GM21619 (cell line): Measurements from ENCODE around the gene MICAL2.
A peak's percentile ranks its signal among the peaks of the same experiment; 100 is the strongest.

Experiments
- ATAC-seq: cut with Tn5 transposase; IDR thresholded peaks from one replicate; pipeline ENCODE4 v1.9.1; 2021; ENCODE audit not compliant: unreplicated experiment

MICAL2 gene

GRCh38 chr11:12094872-12095800 lies 15.3 kb upstream of the MICAL2 start:
- no peak for ATAC-seq

GRCh38 chr11:12097219-12097618 lies 13.2 kb upstream of the MICAL2 start:
- no peak for ATAC-seq

- ATAC-seq = no peak
These were observed 11.8 kb upstream of the MICAL2 start for GRCh38 chr11:12098601-12099000.

- no peak for ATAC-seq
These were observed 11.1 kb upstream of the MICAL2 start for GRCh38 chr11:12099132-12099873.

DNA sequence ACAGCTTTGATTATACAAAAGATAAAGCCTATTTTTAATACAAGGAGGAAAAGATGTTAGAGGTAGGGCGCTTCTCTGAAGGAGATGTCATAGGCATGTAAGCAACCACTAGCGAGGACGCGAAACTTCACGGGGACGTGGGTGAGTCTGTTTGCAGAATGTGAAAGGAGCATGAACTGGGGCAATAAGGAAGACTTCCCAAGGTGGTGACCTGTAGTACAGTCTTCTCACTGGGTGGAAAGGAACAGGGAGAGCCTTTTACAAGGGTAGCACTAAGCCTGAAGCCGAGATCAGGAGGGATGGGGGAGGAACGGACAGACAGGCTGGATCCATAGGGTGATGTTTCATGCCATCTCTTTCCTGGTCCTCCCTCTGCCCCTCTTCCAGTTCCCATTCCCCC lies 10.0 kb upstream of the MICAL2 start:
- no peak for ATAC-seq

- no peak for ATAC-seq
These were observed 9.5 kb upstream of the MICAL2 start for GRCh38 chr11:12100841-12101242.

DNA sequence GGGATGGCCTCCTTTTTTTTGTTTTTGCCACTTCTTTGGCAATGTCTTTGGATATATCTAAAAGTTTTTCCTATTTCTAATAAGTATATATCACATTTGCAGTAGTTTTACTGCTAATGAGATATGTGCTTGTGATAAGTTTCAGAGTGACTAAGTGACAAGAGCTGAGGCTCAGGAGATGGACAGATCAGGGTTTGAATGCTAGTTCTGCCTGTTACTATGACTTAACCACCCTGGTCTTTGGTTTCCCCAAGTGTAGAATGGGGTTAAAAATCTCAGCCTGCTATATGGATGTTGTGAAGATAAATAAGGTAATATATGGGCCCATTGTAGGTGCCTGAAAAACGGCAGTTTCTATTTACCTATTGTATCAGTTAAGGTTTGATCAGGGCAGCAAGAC lies 9.1 kb upstream of the MICAL2 start:
- no peak for ATAC-seq

GRCh38 chr11:12102588-12103410 lies 7.6 kb upstream of the MICAL2 start:
- no peak for ATAC-seq

GRCh38 chr11:12103411-12104225 lies 6.8 kb upstream of the MICAL2 start:
- no peak for ATAC-seq

DNA sequence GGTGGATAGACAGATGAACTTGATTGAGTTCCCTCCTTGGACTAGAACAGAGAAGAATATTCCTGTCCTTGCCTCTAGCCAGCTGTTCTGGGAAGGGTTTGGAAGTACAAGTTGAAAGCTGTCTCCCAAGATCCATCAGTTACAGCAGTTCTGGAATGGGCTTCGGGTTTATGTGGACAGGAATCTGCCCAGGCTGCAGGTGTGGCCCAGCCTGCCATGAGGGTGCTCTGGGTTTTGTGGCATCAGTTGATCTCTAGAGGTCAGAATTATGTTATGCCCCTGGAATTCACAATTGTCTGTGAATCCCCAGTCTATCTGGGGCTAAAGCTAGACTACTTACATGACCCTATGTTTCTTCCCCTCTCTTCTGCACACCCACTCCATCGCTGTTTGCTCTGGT lies 4.9 kb upstream of the MICAL2 start:
- no peak for ATAC-seq

GRCh38 chr11:12106101-12106500 lies 4.3 kb upstream of the MICAL2 start:
- no peak for ATAC-seq

- no peak for ATAC-seq
These were observed 3.9 kb upstream of the MICAL2 start for GRCh38 chr11:12106501-12106900.

DNA sequence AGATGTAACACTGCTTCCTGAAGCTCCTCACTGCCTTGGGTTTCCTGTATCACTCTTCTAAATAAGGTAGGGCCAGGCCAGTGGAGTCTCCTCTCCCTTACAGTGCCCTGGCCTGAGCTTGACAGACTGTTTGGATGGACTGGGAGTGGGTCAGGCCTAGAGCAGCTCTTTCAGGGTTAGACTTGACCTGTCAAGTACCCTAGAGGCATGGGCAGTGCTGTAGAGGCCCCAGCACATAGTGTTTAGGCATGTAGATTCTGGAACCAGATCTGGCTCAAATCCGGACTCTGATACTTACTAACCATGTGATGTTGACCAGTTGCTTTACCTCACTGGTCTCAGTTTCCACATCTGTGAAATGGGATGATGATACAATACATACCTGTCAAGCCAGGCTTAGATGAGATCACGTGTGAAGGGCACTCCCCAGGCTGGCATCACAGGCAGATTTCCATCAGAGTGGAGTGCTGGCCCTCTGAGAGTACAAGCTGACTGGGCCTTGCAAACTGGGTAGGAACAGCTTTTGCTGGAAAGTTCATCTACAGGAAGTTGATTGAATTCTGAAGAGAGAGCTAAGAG lies 1.4 kb upstream of the MICAL2 start:
- ATAC-seq = no peak

DNA sequence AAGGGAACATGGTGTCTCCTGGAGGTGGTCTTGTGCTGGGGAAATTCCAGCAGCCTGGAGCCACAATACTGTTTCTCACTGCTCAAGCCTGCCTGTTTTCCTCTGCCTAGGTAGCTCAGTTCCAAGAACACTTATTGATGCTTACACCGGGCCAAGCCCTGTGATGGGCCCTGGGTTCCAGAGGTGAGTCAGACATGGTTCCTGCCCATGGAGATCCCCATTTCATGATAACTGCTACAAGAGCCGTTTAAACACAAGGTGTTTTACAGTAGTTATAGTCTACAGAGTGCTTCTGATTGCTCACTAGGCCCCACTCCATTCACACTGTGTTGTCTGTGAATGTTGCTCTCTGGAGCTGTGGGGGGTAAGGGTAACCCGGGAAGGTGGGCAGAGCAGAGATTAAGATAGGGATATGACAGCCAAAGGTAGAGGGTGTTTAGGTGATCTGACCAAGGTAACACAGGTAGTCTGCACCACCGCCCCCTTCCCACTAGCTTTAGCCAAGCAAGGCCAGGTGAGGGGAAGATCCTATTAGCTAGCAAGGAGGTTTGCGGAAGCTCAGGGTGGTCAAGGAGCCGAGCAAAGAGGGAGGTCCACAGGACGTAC lies 696 bp upstream of the MICAL2 start:
- no peak for ATAC-seq

DNA sequence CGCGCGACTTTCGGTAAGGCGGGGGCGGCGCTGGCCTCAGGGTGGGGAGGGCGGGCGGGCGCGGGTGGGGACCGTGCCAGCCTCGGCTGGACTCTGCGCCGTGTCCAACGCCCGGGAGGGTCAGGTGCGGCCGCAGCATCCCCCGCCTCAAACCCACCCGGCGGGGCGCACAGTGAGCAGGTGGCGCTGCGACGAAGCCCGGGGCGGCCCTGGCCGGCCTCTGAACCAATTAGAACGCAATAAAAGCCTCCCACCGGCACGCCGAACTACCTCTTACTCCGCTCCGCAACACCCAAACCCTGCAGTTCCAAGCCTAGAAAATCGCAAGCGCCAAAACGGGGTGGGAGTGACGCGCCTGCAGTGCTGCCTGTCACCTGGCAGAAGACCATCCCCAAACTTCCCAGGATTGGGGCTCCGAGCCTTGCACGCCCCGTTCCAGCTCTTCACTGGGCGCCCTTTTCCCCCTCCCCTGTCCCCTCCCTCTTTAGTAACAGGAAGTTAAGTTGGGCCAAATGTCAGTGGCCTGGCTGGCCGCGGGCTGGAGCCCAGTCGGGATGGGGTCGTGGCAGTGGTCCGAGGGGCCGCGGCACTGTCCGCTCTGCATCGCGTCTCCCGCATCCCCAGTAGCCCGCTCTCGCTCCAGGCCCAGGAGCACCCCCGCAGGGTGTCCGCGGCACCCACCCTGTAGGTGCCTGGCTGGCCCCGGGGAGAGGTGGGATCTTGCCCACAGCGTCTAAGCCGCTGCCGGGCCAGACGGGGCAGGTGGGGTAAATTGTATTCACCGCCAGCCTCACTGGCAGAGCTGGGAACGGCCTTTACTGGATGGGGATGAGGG lies 541 bp downstream of the MICAL2 start:
- ATAC-seq = peak; percentile 25

DNA sequence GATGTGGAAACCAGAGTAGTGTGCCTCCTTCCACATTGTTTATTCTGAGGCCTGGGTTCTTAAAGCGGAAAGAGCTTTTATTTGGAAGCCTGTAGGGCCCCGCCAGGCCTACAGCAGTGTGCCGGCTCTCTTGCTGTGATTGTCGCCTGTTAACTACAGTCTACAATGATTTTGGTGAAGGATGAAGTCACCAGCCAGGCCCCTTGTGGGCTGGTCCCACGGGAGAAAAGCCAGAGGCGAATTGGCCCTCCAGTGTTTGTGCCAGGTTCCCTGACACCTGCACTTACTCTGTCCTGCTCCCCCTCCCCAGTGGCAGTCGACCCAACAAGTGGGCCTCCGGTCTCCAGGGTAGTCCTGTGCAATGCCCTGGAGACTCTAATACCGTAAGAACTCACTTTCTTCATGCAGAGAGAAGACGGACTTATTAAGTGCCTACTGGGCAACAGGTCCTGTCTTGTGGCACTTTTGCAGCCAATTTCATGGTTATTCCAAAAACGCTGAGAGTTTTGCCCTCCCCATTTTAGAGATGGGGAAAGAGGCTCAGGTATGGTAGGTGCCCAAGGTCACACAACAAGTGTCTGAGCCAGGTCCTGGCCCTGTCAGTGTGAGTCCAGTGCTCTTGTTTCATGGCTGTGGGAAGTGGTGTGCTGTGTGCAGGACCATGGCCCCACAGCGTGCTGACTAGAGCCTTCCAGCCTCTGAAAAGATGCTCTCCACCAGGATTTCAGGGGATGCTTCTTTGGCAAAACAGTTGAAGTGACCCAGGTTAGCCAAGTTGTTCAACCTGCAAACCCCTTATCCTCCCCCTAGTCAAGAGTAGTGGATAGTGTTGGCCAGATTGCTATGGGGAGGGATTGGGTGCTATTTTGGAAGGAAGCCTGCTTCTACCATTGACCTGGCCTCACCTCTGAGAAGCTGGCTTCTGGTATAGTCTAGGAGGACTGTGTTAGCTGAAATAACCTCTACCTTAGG lies 1.4 kb downstream of the MICAL2 start:
- no peak for ATAC-seq

DNA sequence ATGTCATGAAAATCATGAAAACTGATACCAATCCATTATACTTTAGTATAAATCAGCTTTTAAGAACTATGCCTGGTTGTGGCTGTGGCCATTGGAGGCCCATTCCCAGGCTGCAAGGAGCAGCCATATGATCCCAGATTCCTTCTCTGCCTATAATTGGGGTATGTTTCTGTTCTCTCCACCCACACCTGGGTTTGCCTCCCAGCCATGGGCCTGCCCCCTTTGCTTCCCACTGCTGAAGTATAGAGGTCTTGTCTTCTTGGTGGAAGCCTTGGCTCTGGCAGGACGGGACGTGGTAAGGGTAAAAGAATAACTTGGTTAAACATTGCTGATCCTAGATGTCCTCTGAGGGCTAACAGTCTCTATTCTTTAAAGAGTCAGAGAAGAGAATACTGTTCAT lies 2.4 kb downstream of the MICAL2 start:
- no peak for ATAC-seq

- no peak for ATAC-seq
These were observed 2.9 kb downstream of the MICAL2 start for GRCh38 chr11:12113294-12113693.
